Activated CD4-positive, alpha-beta T cell treated with anti-CD3 and anti-CD28 coated beads for 36 hours (primary cell): ENCODE results near the gene FAM234B. TPM values are rescaled to one million over a fixed set of nuclear protein-coding genes. Genes with fewer than 3 reads are reported as not detected.
"Not testable (repeated sequence)": the region's sequence is repeated elsewhere in the genome, so short reads cannot be mapped to it uniquely, and the experiment has no call there.

Experiments
- ATAC-seq: fragments of 200-7000 bp; cut with Tn5 transposase; one replicate; pipeline ENCODE4 v1.10.0; 2021; ENCODE audit warnings: mild to moderate bottlenecking, moderate library complexity
- CTCF ChIA-PET: fragments of 350-600 bp; sonication (Branson Sonifier 250); formaldehyde crosslinking; loops from one replicate; lab custom pipeline; 2021; ENCODE audit warnings: antibody characterized with exemption; lab: Charles Lee
- POLR2A ChIA-PET: fragments of 350-600 bp; sonication (Branson Sonifier 250); formaldehyde crosslinking; loops from one replicate; lab custom pipeline; 2021; ENCODE audit warnings: antibody characterized with exemption, inconsistent platforms; lab: Charles Lee
- DNase-seq: peaks from one replicate; pipeline ENCODE4 v3.0.0-alpha.2; 2020
- H3K27ac Mint-ChIP-seq: one replicate; pipeline ENCODE4 v1.8.0; 2021; ENCODE audit warnings: mixed read lengths
- H3K27me3 Mint-ChIP-seq: one replicate; pipeline ENCODE4 v1.8.0; 2021; ENCODE audit warnings: mixed read lengths
- H3K36me3 Mint-ChIP-seq: one replicate; pipeline ENCODE4 v1.8.0; 2021; ENCODE audit warnings: low read depth, mixed read lengths
- H3K4me1 Mint-ChIP-seq: one replicate; pipeline ENCODE4 v1.8.0; 2021; ENCODE audit warnings: mixed read lengths
- H3K4me3 Mint-ChIP-seq: one replicate; pipeline ENCODE4 v1.8.0; 2021; ENCODE audit warnings: mild to moderate bottlenecking, moderate library complexity, mixed read lengths
- H3K9me3 Mint-ChIP-seq: one replicate; pipeline ENCODE4 v1.8.0; 2021; ENCODE audit warnings: low read depth, mixed read lengths
- intact Hi-C, 2 experiments: fragments of 100-400 bp; cut with DNase I in 1 of 2; cut with micrococcal nuclease in 1 of 2; formaldehyde crosslinking; loops; one replicate each; pipeline versions ENCODE4 v1.14.2 to v1.15.1; 2022 to 2024; cut with DNase I, micrococcal nuclease
- total RNA-seq, 2 experiments: library from RNA; stranded (reverse); gene quantifications; one replicate each; pipeline ENCODE4 v1.2.3, GENCODE V29; 2021

Gene FAM234B
- total RNA-seq, 2 experiments from 2014 or later = 11.1 to 12.2 TPM

DNA sequence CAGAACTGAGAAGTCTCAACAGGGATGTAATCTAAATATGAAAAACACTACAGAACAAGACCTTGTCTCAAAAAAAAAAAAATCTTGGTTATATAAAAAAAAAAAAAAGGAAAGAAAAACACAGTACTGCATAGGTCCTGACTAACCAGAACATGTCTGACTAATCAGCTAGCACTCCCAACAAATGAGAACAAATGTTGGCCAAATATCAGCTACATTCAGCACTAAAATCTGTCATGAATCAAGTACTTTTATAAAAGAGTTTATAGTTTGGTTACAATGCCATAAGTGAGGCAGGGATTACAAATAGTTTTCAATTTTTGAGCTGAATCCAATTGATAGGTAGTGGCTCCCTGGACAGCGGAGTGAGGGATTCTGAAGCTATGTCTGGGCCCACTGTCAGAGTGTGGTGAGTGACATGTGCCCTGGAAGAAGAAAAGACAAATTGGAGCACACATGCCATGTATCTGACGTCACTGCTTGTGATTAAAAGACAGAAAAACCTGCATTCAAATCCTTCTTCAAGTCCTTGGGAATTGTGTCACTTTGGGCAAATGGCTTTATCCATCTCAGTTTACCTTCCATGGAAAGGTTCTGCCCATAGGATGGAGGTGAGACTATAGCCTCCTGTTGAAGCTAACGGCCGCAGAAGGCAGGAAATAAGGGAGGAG lies 5.6 kb upstream of the FAM234B start:
- no peak for DNase-seq
- no peaks in the 10 kb centered on the region for H3K36me3 Mint-ChIP-seq
- ATAC-seq = no peak
- ChIA-PET POLR2A (no interaction called here), CTCF (interaction anchor here (0.6 to 1.4 kb wide), 3 partner anchors 174 to 339 kb away, joined by 3 to 4 read pairs (median 3); no protein-coding TSS in a partner anchor)
- no peaks in the 10 kb centered on the region for H3K4me1 Mint-ChIP-seq
- H3K27ac Mint-ChIP-seq = no peak overlapping the region
- peaks cover 5% of the 10 kb centered on the region for H3K27me3 Mint-ChIP-seq
- intact Hi-C loops = no loop called here
- no peak overlapping the region for H3K4me3 Mint-ChIP-seq
- H3K9me3 Mint-ChIP-seq = no peaks in the 10 kb centered on the region

GRCh38 chr12:13039328-13039956 lies 4.7 kb upstream of the FAM234B start:
- CTCF ChIA-PET = interaction anchor here (1.0 to 1.4 kb wide), 2 partner anchors 173 to 216 kb away, joined by 3 read pairs; no protein-coding TSS in a partner anchor
- POLR2A ChIA-PET = interaction anchor here (0.6 kb wide), 1 partner anchor 33 kb away, joined by 5 read pairs; no protein-coding TSS in a partner anchor

DNA sequence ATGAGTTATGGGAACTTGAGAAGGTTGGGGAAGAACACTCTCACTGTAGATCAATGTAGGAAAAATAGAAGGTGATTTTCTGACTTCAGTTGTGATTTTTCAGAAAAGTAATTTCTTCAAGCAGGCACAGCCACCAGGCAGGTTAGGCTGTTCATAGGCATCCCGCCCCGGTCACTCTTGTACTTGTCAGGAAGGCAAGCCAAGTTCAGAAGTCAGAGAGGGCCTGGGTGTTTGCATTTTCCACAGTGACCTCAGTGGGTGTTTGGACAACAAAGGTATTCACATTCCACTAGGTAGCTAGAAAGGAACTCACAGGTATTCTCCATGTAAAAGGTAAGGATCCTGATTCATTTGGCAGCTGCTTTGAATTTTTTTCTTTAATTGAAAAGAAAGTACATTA lies 3.0 kb upstream of the FAM234B start:
- Mint-ChIP-seq H3K36me3 (no peaks in the 10 kb centered on the region), H3K4me1 (peaks cover 13% of the 10 kb centered on the region), H3K9me3 (no peaks in the 10 kb centered on the region), H3K27me3 (peaks cover 5% of the 10 kb centered on the region), H3K4me3 (no peak overlapping the region), H3K27ac (no peak overlapping the region)
- ChIA-PET POLR2A (no interaction called here), CTCF (interaction anchor here (0.7 to 1.3 kb wide), 2 partner anchors 125 to 206 kb away, joined by 3 to 4 read pairs; no protein-coding TSS in a partner anchor)
- DNase-seq (no peak), ATAC-seq (no peak)
- intact Hi-C loops = loop anchor here in 1 of 2 experiments (5.0 kb wide), 1 partner anchor 171 kb away; no protein-coding TSS in a partner anchor

More at GRCh38 chr12:13039328-13039956, 4.7 kb upstream of the FAM234B start:
- intact Hi-C loops = no loop called here
- Mint-ChIP-seq H3K36me3 (no peaks in the 10 kb centered on the region), H3K27me3 (peaks cover 5% of the 10 kb centered on the region), H3K4me1 (no peaks in the 10 kb centered on the region), H3K27ac (no peak overlapping the region), H3K9me3 (no peaks in the 10 kb centered on the region), H3K4me3 (no peak overlapping the region)
- ATAC-seq (no peak), DNase-seq (no peak)

- Mint-ChIP-seq H3K4me1 (peaks cover 19% of the 10 kb centered on the region), H3K9me3 (no peaks in the 10 kb centered on the region), H3K27ac (no peak overlapping the region), H3K4me3 (no peak overlapping the region), H3K36me3 (no peaks in the 10 kb centered on the region), H3K27me3 (peaks cover 5% of the 10 kb centered on the region)
- CTCF ChIA-PET = interaction anchor here (1.0 to 3.3 kb wide), 5 partner anchors 8 to 213 kb away, joined by 3 to 13 read pairs (median 5); no protein-coding TSS in a partner anchor
- ATAC-seq (no peak), DNase-seq (no peak)
- intact Hi-C loops = loop anchor here in 1 of 2 experiments (5.0 kb wide), 1 partner anchor 170 kb away; no protein-coding TSS in a partner anchor
- POLR2A ChIA-PET = no interaction called here
Measured at GRCh38 chr12:13042666-13043230, 1.4 kb upstream of the FAM234B start.

DNA sequence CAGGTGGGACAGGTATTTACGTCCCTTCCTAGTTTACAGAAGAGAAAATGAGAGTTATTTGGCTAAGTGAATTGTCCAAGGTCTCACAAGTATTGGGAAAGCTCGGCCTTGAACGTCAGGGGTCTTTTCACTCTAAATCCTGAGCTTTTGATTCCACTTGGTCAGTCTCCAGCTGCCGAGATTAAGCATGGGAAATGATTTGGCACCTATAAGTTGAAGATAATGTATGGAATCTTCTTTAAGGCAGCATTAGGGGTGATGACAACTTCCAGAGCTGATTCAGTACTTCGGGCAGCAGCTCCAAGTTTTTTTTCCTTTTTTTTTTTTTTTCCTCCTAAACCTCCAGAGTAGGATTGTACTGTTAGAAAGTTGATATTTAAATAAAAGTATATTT lies 722 bp downstream of the FAM234B start:
- intact Hi-C loops = loop anchor here (1.0 to 5.0 kb wide), 7 partner anchors 44 to 258 kb away; partner anchors contain the start of genes HEBP1 (in 2 of the 2) and APOLD1 (in 1 of the 2)
- ChIA-PET CTCF (interaction anchor here (0.6 to 3.3 kb wide), 10 partner anchors 20 to 226 kb away, joined by 3 to 13 read pairs (median 3); partner anchors contain the start of gene GPRC5A), POLR2A (interaction anchor here (0.7 kb wide), 1 partner anchor 308 kb away, joined by 3 read pairs; no protein-coding TSS in a partner anchor)

GRCh38 chr12:13045816-13046215 lies 1.6 kb downstream of the FAM234B start:
- DNase-seq (no peak), ATAC-seq (no peak)
- intact Hi-C loops = loop anchor here (2.0 to 5.0 kb wide), 6 partner anchors 45 to 259 kb away; partner anchors contain the start of genes APOLD1 (in 1 of the 2), GSG1 (in 1 of the 2) and HEBP1 (in 1 of the 2)
- Mint-ChIP-seq H3K36me3 (peaks cover 2% of the 10 kb centered on the region), H3K9me3 (peaks cover 5% of the 10 kb centered on the region), H3K4me1 (peaks cover 31% of the 10 kb centered on the region), H3K27ac (no peak overlapping the region), H3K4me3 (peak overlapping the region; percentile 83), H3K27me3 (peaks cover 5% of the 10 kb centered on the region)
- CTCF ChIA-PET = interaction anchor here (0.6 to 3.3 kb wide), 10 partner anchors 20 to 678 kb away, joined by 3 to 13 read pairs (median 4); partner anchors contain the start of gene GPRC5A
- POLR2A ChIA-PET = no interaction called here

More for the DNA sequence above, 722 bp downstream of the FAM234B start:
- no peak for DNase-seq
- peaks cover 5% of the 10 kb centered on the region for H3K9me3 Mint-ChIP-seq
- peaks cover 5% of the 10 kb centered on the region for H3K27me3 Mint-ChIP-seq
- H3K36me3 Mint-ChIP-seq = peaks cover 2% of the 10 kb centered on the region
- peaks cover 29% of the 10 kb centered on the region for H3K4me1 Mint-ChIP-seq
- H3K27ac Mint-ChIP-seq = peak overlapping the region; percentile 17
- ATAC-seq = no peak
- peak overlapping the region; percentile 83 for H3K4me3 Mint-ChIP-seq

DNA sequence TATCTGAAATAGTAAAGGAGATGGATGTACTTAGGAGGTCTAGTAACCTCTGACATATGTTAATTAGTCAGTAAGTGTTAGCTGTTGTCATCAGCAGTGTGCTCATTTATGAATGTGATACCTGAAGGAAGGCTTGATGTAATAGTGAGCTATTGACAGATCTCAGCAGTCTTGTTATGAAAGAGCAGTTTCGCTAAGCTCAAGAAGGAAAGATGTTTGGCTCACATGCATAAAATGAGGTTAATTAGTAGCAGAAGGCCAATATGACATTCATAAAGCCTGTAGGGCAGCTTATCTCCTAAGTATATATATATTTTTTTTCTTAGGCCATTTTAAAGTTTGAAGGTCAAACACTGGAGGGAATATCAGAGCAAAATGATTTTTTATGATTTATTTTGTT lies 2.8 kb downstream of the FAM234B start:
- peaks cover 2% of the 10 kb centered on the region for H3K36me3 Mint-ChIP-seq
- peaks cover 5% of the 10 kb centered on the region for H3K9me3 Mint-ChIP-seq
- peak; percentile 86 for ATAC-seq
- peaks cover 38% of the 10 kb centered on the region for H3K4me1 Mint-ChIP-seq
- POLR2A ChIA-PET = interaction anchor here (0.5 to 1.0 kb wide), 4 partner anchors 55 to 736 kb away, joined by 3 to 7 read pairs (median 4); partner anchors contain the start of gene EMP1
- H3K4me3 Mint-ChIP-seq = no peak overlapping the region
- intact Hi-C loops = loop anchor here (1.0 to 5.0 kb wide), 4 partner anchors 56 to 260 kb away; partner anchors contain the start of genes APOLD1 (in 1 of the 2), EMP1 (in 1 of the 2) and GSG1 (in 1 of the 2)
- peak overlapping the region; percentile 31 for H3K27ac Mint-ChIP-seq
- H3K27me3 Mint-ChIP-seq = peaks cover 5% of the 10 kb centered on the region
- CTCF ChIA-PET = interaction anchor here (1.2 to 1.8 kb wide), 5 partner anchors 19 to 679 kb away, joined by 3 to 6 read pairs (median 4); no protein-coding TSS in a partner anchor
- no peak for DNase-seq

- Mint-ChIP-seq H3K9me3 (peaks cover 13% of the 10 kb centered on the region), H3K4me1 (peaks cover 44% of the 10 kb centered on the region), H3K4me3 (no peak overlapping the region), H3K27me3 (no peaks in the 10 kb centered on the region), H3K36me3 (peaks cover 5% of the 10 kb centered on the region), H3K27ac (no peak overlapping the region)
- ChIA-PET CTCF (no interaction called here), POLR2A (no interaction called here)
- ATAC-seq = no peak
- intact Hi-C loops = loop anchor here (5.0 kb wide), 2 partner anchors 153 to 263 kb away; partner anchors contain the start of gene APOLD1 (in 1 of the 2)
- no peak for DNase-seq
Measured at GRCh38 chr12:13049816-13050215, 5.6 kb downstream of the FAM234B start.

- intact Hi-C loops = loop anchor here in 1 of 2 experiments (1.0 kb wide), 1 partner anchor 144 kb away; the partner anchor contains the start of gene EMP1
Measured at GRCh38 chr12:13052421-13052820, 8.2 kb downstream of the FAM234B start.

GRCh38 chr12:13053617-13054016 lies 9.4 kb downstream of the FAM234B start:
- DNase-seq, ATAC-seq, H3K27me3 Mint-ChIP-seq, H3K27ac Mint-ChIP-seq, intact Hi-C loops, POLR2A ChIA-PET, H3K4me3 Mint-ChIP-seq: not testable (repeated sequence)
- CTCF ChIA-PET = interaction anchor here (1.0 kb wide), 1 partner anchor 45 kb away, joined by 3 read pairs; no protein-coding TSS in a partner anchor
- peaks cover 24% of the 10 kb centered on the region for H3K4me1 Mint-ChIP-seq
- peaks cover 11% of the 10 kb centered on the region for H3K9me3 Mint-ChIP-seq
- H3K36me3 Mint-ChIP-seq = peaks cover 21% of the 10 kb centered on the region

More at GRCh38 chr12:13052421-13052820, 8.2 kb downstream of the FAM234B start:
- CTCF ChIA-PET = interaction anchor here (0.7 to 1.6 kb wide), 3 partner anchors 160 to 265 kb away, joined by 3 read pairs; no protein-coding TSS in a partner anchor
- Mint-ChIP-seq H3K4me1 (peaks cover 26% of the 10 kb centered on the region), H3K36me3 (peaks cover 16% of the 10 kb centered on the region), H3K4me3 (no peak overlapping the region), H3K27me3 (no peaks in the 10 kb centered on the region), H3K27ac (peak overlapping the region; percentile 43), H3K9me3 (peaks cover 13% of the 10 kb centered on the region)
- POLR2A ChIA-PET = no interaction called here
- peak; percentile 97 for ATAC-seq
- no peak for DNase-seq
